Activated T-helper 2 cell treated with anti-CD3 and anti-CD28 coated beads, Interferon-gamma antibody, Interleukin-2, Interleukin-4, amounts not matched to agents 10 μg/mL and 5 μg/mL and 100 μg/mL, durations not matched to agents 14 hours and 24 hours and 36 hours (primary cell): ENCODE results near the gene LYST. TPM values are rescaled to one million over a fixed set of nuclear protein-coding genes. Genes with fewer than 3 reads are reported as not detected.

ENCODE experiments used
- DNase-seq: peaks from one replicate; pipeline ENCODE4 v3.0.0; 2021; ENCODE audit warnings: low spot score
- H3K27ac Mint-ChIP-seq: one replicate; pipeline ENCODE4 v1.8.0; 2021; ENCODE audit warnings: mixed read lengths
- H3K27me3 Mint-ChIP-seq: one replicate; pipeline ENCODE4 v1.8.0; 2021; ENCODE audit warnings: low read depth, mixed read lengths
- H3K36me3 Mint-ChIP-seq: one replicate; pipeline ENCODE4 v1.8.0; 2021; ENCODE audit warnings: low read depth, mixed read lengths
- H3K4me1 Mint-ChIP-seq: one replicate; pipeline ENCODE4 v1.8.0; 2021; ENCODE audit warnings: low read depth, mixed read lengths
- H3K4me3 Mint-ChIP-seq: one replicate; pipeline ENCODE4 v1.8.0; 2021; ENCODE audit warnings: low read depth, mild to moderate bottlenecking, moderate library complexity, mixed read lengths
- H3K9me3 Mint-ChIP-seq: one replicate; pipeline ENCODE4 v1.8.0; 2021; ENCODE audit warnings: mixed read lengths
- intact Hi-C: fragments of 100-400 bp; cut with micrococcal nuclease; formaldehyde crosslinking; loops from one replicate; pipeline ENCODE4 v1.15.1; 2023
- total RNA-seq: library from RNA; stranded (reverse); gene quantifications from 2 replicates; pipeline ENCODE4 v1.2.3, GENCODE V29; 2022

LYST gene
- total RNA-seq, 1 donor from 2014 or later, result 98.6 TPM

- Mint-ChIP-seq H3K27ac (no peak overlapping the region), H3K27me3 (no peaks in the 10 kb centered on the region), H3K4me1 (peaks cover 10% of the 10 kb centered on the region), H3K36me3 (peaks cover 53% of the 10 kb centered on the region), H3K9me3 (no peaks in the 10 kb centered on the region), H3K4me3 (no peak overlapping the region)
- DNase-seq, result no peak
- intact Hi-C loops, result loop anchor here (5.0 to 10.0 kb wide), 2 partner anchors 38 to 49 kb away; no protein-coding TSS in a partner anchor
Measured at GRCh38 chr1:235735621-235736020, 131.1 kb downstream of the LYST start.

- Mint-ChIP-seq H3K36me3 (peaks cover 46% of the 10 kb centered on the region), H3K9me3 (no peaks in the 10 kb centered on the region), H3K4me3 (no peak overlapping the region), H3K4me1 (peaks cover 10% of the 10 kb centered on the region), H3K27me3 (no peaks in the 10 kb centered on the region), H3K27ac (no peak overlapping the region)
- no peak for DNase-seq
- intact Hi-C loops, result loop anchor here (5.0 to 10.0 kb wide), 2 partner anchors 50 to 222 kb away; no protein-coding TSS in a partner anchor
Measured at GRCh38 chr1:235734335-235734734, 132.4 kb downstream of the LYST start.

- no peak overlapping the region for H3K4me3 Mint-ChIP-seq
- no peak for DNase-seq
Measured at GRCh38 chr1:235730007-235730406, 136.7 kb downstream of the LYST start.

GRCh38 chr1:235726557-235726956 lies 140.1 kb downstream of the LYST start:
- H3K36me3 Mint-ChIP-seq, result peaks cover 33% of the 10 kb centered on the region
- intact Hi-C loops, result no loop called here
- H3K4me3 Mint-ChIP-seq, result no peak overlapping the region
- no peak for DNase-seq
- H3K27me3 Mint-ChIP-seq, result no peaks in the 10 kb centered on the region
- no peak overlapping the region for H3K27ac Mint-ChIP-seq
- no peaks in the 10 kb centered on the region for H3K9me3 Mint-ChIP-seq
- no peaks in the 10 kb centered on the region for H3K4me1 Mint-ChIP-seq

More at GRCh38 chr1:235730007-235730406, 136.7 kb downstream of the LYST start:
- Mint-ChIP-seq H3K27ac (no peak overlapping the region), H3K36me3 (peaks cover 32% of the 10 kb centered on the region), H3K9me3 (no peaks in the 10 kb centered on the region), H3K27me3 (no peaks in the 10 kb centered on the region), H3K4me1 (peaks cover 1% of the 10 kb centered on the region)
- intact Hi-C loops, result loop anchor here (5.0 to 10.0 kb wide), 2 partner anchors 55 to 218 kb away; no protein-coding TSS in a partner anchor

- Mint-ChIP-seq H3K36me3 (peaks cover 33% of the 10 kb centered on the region), H3K27ac (no peak overlapping the region)
Measured at GRCh38 chr1:235725434-235725833, 141.3 kb downstream of the LYST start.

GRCh38 chr1:235724730-235725129 lies 142.0 kb downstream of the LYST start:
- DNase-seq, result no peak
- H3K4me3 Mint-ChIP-seq, result no peak overlapping the region
- intact Hi-C loops, result no loop called here
- H3K4me1 Mint-ChIP-seq, result no peaks in the 10 kb centered on the region
- peaks cover 37% of the 10 kb centered on the region for H3K36me3 Mint-ChIP-seq
- H3K9me3 Mint-ChIP-seq, result no peaks in the 10 kb centered on the region
- no peaks in the 10 kb centered on the region for H3K27me3 Mint-ChIP-seq
- no peak overlapping the region for H3K27ac Mint-ChIP-seq

More at GRCh38 chr1:235725434-235725833, 141.3 kb downstream of the LYST start:
- H3K27me3 Mint-ChIP-seq, result no peaks in the 10 kb centered on the region
- no peak overlapping the region for H3K4me3 Mint-ChIP-seq
- no peaks in the 10 kb centered on the region for H3K9me3 Mint-ChIP-seq
- no peaks in the 10 kb centered on the region for H3K4me1 Mint-ChIP-seq
- no peak for DNase-seq
- intact Hi-C loops, result no loop called here

- H3K4me1 Mint-ChIP-seq, result no peaks in the 10 kb centered on the region
- no peaks in the 10 kb centered on the region for H3K9me3 Mint-ChIP-seq
- DNase-seq, result no peak
- H3K27me3 Mint-ChIP-seq, result no peaks in the 10 kb centered on the region
- intact Hi-C loops, result no loop called here
- no peak overlapping the region for H3K4me3 Mint-ChIP-seq
- peaks cover 34% of the 10 kb centered on the region for H3K36me3 Mint-ChIP-seq
- no peak overlapping the region for H3K27ac Mint-ChIP-seq
Measured at GRCh38 chr1:235722858-235723257, 143.8 kb downstream of the LYST start.

GRCh38 chr1:235721982-235722381 lies 144.7 kb downstream of the LYST start:
- Mint-ChIP-seq H3K36me3 (peaks cover 34% of the 10 kb centered on the region), H3K27ac (no peak overlapping the region), H3K27me3 (no peaks in the 10 kb centered on the region), H3K9me3 (no peaks in the 10 kb centered on the region), H3K4me3 (no peak overlapping the region), H3K4me1 (no peaks in the 10 kb centered on the region)
- intact Hi-C loops, result no loop called here
- DNase-seq, result no peak

- Mint-ChIP-seq H3K4me1 (no peaks in the 10 kb centered on the region), H3K4me3 (no peak overlapping the region), H3K9me3 (no peaks in the 10 kb centered on the region), H3K36me3 (peaks cover 32% of the 10 kb centered on the region), H3K27ac (no peak overlapping the region), H3K27me3 (no peaks in the 10 kb centered on the region)
- intact Hi-C loops, result no loop called here
- DNase-seq, result no peak
Measured at GRCh38 chr1:235720544-235720943, 146.2 kb downstream of the LYST start.

GRCh38 chr1:235714205-235714897 lies 152.4 kb downstream of the LYST start:
- H3K4me3 Mint-ChIP-seq, result no peak overlapping the region
- H3K27ac Mint-ChIP-seq, result no peak overlapping the region
- DNase-seq, result no peak
- H3K36me3 Mint-ChIP-seq, result peaks cover 57% of the 10 kb centered on the region
- no peaks in the 10 kb centered on the region for H3K9me3 Mint-ChIP-seq
- intact Hi-C loops, result no loop called here
- no peaks in the 10 kb centered on the region for H3K27me3 Mint-ChIP-seq
- H3K4me1 Mint-ChIP-seq, result peaks cover under 1% of the 10 kb centered on the region

- intact Hi-C loops, result no loop called here
- peaks cover 6% of the 10 kb centered on the region for H3K4me1 Mint-ChIP-seq
- H3K9me3 Mint-ChIP-seq, result no peaks in the 10 kb centered on the region
- H3K27ac Mint-ChIP-seq, result no peak overlapping the region
- no peak overlapping the region for H3K4me3 Mint-ChIP-seq
- no peaks in the 10 kb centered on the region for H3K27me3 Mint-ChIP-seq
- H3K36me3 Mint-ChIP-seq, result peaks cover 66% of the 10 kb centered on the region
- no peak for DNase-seq
Measured at GRCh38 chr1:235712812-235713211, 153.9 kb downstream of the LYST start.

- Mint-ChIP-seq H3K4me3 (no peak overlapping the region), H3K27me3 (no peaks in the 10 kb centered on the region), H3K27ac (no peak overlapping the region), H3K36me3 (peaks cover 70% of the 10 kb centered on the region), H3K4me1 (peaks cover 6% of the 10 kb centered on the region), H3K9me3 (no peaks in the 10 kb centered on the region)
- DNase-seq, result no peak
- intact Hi-C loops, result no loop called here
Measured at GRCh38 chr1:235710687-235711086, 156.0 kb downstream of the LYST start.

- no peak overlapping the region for H3K4me3 Mint-ChIP-seq
- intact Hi-C loops, result no loop called here
- no peaks in the 10 kb centered on the region for H3K9me3 Mint-ChIP-seq
- H3K36me3 Mint-ChIP-seq, result peaks cover 66% of the 10 kb centered on the region
- H3K4me1 Mint-ChIP-seq, result peaks cover 6% of the 10 kb centered on the region
- no peak overlapping the region for H3K27ac Mint-ChIP-seq
- DNase-seq, result no peak
- H3K27me3 Mint-ChIP-seq, result no peaks in the 10 kb centered on the region
Measured at GRCh38 chr1:235709018-235709417, 157.7 kb downstream of the LYST start.
